ENCODE measurements around the gene PPP1R15A.

DNA sequence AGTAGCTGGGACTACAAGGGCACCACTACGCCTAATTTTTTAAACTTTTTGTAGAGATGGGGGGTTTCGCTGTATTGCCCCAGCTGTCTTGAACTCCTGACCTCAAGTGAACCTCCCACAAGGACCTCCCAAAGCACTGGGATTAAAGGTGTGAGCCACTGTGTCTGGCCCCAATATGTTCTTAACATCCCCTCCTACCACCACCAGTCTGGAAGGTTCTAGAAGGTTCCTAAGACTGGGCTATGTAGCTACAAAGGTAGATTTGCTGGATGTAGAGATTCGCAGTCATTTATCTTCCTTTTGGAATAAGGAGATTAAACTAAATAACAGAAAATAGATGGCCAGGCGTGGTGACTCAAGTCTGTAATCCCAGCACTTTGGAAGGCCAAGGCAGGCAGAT is 41.3 kb upstream of the PPP1R15A start:
- TF ChIP-seq EZH2 (IDR thresholded peaks at IDR 0.05; ENCODE audit: low read length, missing control alignments), result no peak
- TF ChIP-seq, protein P1, sequence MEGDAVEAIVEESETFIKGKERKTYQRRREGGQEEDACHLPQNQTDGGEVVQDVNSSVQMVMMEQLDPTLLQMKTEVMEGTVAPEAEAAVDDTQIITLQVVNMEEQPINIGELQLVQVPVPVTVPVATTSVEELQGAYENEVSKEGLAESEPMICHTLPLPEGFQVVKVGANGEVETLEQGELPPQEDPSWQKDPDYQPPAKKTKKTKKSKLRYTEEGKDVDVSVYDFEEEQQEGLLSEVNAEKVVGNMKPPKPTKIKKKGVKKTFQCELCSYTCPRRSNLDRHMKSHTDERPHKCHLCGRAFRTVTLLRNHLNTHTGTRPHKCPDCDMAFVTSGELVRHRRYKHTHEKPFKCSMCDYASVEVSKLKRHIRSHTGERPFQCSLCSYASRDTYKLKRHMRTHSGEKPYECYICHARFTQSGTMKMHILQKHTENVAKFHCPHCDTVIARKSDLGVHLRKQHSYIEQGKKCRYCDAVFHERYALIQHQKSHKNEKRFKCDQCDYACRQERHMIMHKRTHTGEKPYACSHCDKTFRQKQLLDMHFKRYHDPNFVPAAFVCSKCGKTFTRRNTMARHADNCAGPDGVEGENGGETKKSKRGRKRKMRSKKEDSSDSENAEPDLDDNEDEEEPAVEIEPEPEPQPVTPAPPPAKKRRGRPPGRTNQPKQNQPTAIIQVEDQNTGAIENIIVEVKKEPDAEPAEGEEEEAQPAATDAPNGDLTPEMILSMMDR (conservative IDR thresholded peaks at IDR 0.05 in 1 of 2, IDR thresholded peaks at IDR 0.05 in 1 of 2; ENCODE audit: low read depth in 1 of 2, low read length in 2 of 2), result no peak

All from fibroblast of lung (primary cell).